HG03196 (cell line): ENCODE results near the gene ABHD1.
"Not testable (repeated sequence)": the region's sequence is repeated elsewhere in the genome, so short reads cannot be mapped to it uniquely, and the experiment has no call there.

Source experiments
- ATAC-seq: cut with Tn5 transposase; IDR thresholded peaks from one replicate; pipeline ENCODE4 v1.9.1; 2021; ENCODE audit not compliant: unreplicated experiment

The ABHD1 gene

GRCh38 chr2:27109083-27109482, 14.5 kb upstream of the ABHD1 start:
- no peak for ATAC-seq

- ATAC-seq: not testable (repeated sequence)
Observed at GRCh38 chr2:27110603-27111352, 12.8 kb upstream of the ABHD1 start.

- not testable (repeated sequence) for ATAC-seq
Observed at GRCh38 chr2:27111392-27112078, 12.1 kb upstream of the ABHD1 start.

GRCh38 chr2:27115519-27115918, 8.1 kb upstream of the ABHD1 start:
- no peak for ATAC-seq

- ATAC-seq: no peak
Observed at GRCh38 chr2:27117995-27118524, 5.6 kb upstream of the ABHD1 start.

GRCh38 chr2:27118525-27119329, 4.9 kb upstream of the ABHD1 start, which contains the start of gene CGREF1:
Gene CGREF1, minus strand, starts transcription at chr2:27119128. Its CDS starts 14,762 bp downstream, at chr2:27104366.
- ATAC-seq: no peak

- not testable (repeated sequence) for ATAC-seq
Observed at GRCh38 chr2:27119330-27119670, 4.3 kb upstream of the ABHD1 start.

- ATAC-seq: no peak
Observed at GRCh38 chr2:27121906-27122305, 1.7 kb upstream of the ABHD1 start.

- no peak for ATAC-seq
Observed at GRCh38 chr2:27122791-27123190, 824 bp upstream of the ABHD1 start.

GRCh38 chr2:27125104-27125503, 1.5 kb downstream of the ABHD1 start:
- ATAC-seq: no peak

GRCh38 chr2:27126252-27126710, 2.7 kb downstream of the ABHD1 start:
- no peak for ATAC-seq

- no peak for ATAC-seq
Observed at GRCh38 chr2:27127883-27128667, 4.5 kb downstream of the ABHD1 start.

- ATAC-seq: no peak
Observed at GRCh38 chr2:27128668-27129571, 5.3 kb downstream of the ABHD1 start.

GRCh38 chr2:27130396-27130795, 6.8 kb downstream of the ABHD1 start:
- ATAC-seq: no peak

- ATAC-seq: no peak
Observed at GRCh38 chr2:27131429-27131828, 7.8 kb downstream of the ABHD1 start.

GRCh38 chr2:27133195-27133875, 9.7 kb downstream of the ABHD1 start:
- no peak for ATAC-seq

GRCh38 chr2:27133905-27134780, 10.5 kb downstream of the ABHD1 start, which contains the start of gene PREB:
Gene PREB, minus strand, starts transcription at chr2:27134636. Its CDS starts 215 bp downstream, at chr2:27134421.
- ATAC-seq: peak; percentile 73
